HepG2 (cell line): ENCODE data around the gene RAB1B. TPM values are rescaled to one million over a fixed set of nuclear protein-coding genes. Genes with fewer than 3 reads are reported as not detected.
A peak's percentile ranks its signal among the peaks of the same experiment; 100 is the strongest.

ENCODE experiments used
- HES4 ChIP-seq: sonication (generic); formaldehyde crosslinking; IDR thresholded peaks from 2 replicates; pipeline ENCODE4 v1.9.0; 2021; ENCODE audit warnings: mild to moderate bottlenecking, missing genetic modification reagents, borderline replicate concordance
- HOXA9 ChIP-seq: sonication (generic); formaldehyde crosslinking; IDR thresholded peaks from 2 replicates; pipeline ENCODE4 v1.8.1; 2022; ENCODE audit warnings: missing genetic modification reagents, mild to moderate bottlenecking, moderate library complexity, borderline replicate concordance
- IKZF4 ChIP-seq: sonication (generic); formaldehyde crosslinking; IDR thresholded peaks from 2 replicates; pipeline ENCODE4 v1.5.1; 2020; ENCODE audit warnings: borderline replicate concordance, mild to moderate bottlenecking, low read depth, missing genetic modification reagents; ENCODE audit errors: not compliant biosample characterization
- SMYD3 ChIP-seq: sonication (generic); formaldehyde crosslinking; IDR thresholded peaks from 2 replicates; pipeline ENCODE4 v1.8.1; 2023; ENCODE audit warnings: mild to moderate bottlenecking, missing genetic modification reagents
- ZFAT ChIP-seq: sonication (generic); formaldehyde crosslinking; conservative IDR thresholded peaks from 2 replicates; pipeline ENCODE4 v1.8.1; 2023; ENCODE audit warnings: missing genetic modification reagents, inconsistent platforms
- ZNF282 ChIP-seq: fragments of 450-650 bp; IDR thresholded peaks from 2 replicates; pipeline ENCODE4 v1.6.1; 2018; ENCODE audit not compliant: partially characterized antibody
- polyA plus RNA-seq, 8 experiments: library from polyadenylated mRNA; depleted of rRNA in 3 of 8; stranded (reverse) in 7 of 8; unstranded in 1 of 8; fragments of >200 nt; fragmentation: Illumina TruSeq in 4 of 8; extraction: Trizol in 4 of 8; gene quantifications; 2 replicates each; pipeline versions ENCODE4 v1.2.1 to v1.2.3, GENCODE V29; 2011 to 2016; ENCODE audit warnings: low read depth in 4 of 8, missing spikeins in 1 of 8, mixed read lengths in 1 of 8; ENCODE audit not compliant: insufficient read depth in 1 of 8
- total RNA-seq, 5 experiments: library from RNA; depleted of rRNA; stranded (reverse); fragments of >200 nt; fragmentation: Illumina TruSeq; extraction: Trizol; gene quantifications; 2 replicates each; pipeline ENCODE4 v1.2.3, GENCODE V29; 2016; ENCODE audit warnings: low read depth in 1 of 5
- TF ChIP-seq, protein P1 (sequence below): sonication (generic); formaldehyde crosslinking; IDR thresholded peaks from 2 replicates; pipeline ENCODE4 v1.5.0; 2020; ENCODE audit warnings: mild to moderate bottlenecking, missing genetic modification reagents, borderline replicate concordance
- TF ChIP-seq, protein P2 (sequence below): sonication (generic); formaldehyde crosslinking; IDR thresholded peaks from 2 replicates; pipeline ENCODE4 v1.5.0; 2020; ENCODE audit warnings: mild to moderate bottlenecking, missing genetic modification reagents
- TF ChIP-seq, protein P3 (sequence below): IDR thresholded peaks from 2 replicates; pipeline ENCODE4 v1.6.1; 2016
- TF ChIP-seq, protein P4 (sequence below): sonication (generic); formaldehyde crosslinking; IDR thresholded peaks from 2 replicates; pipeline ENCODE4 v1.4.0; 2020; ENCODE audit warnings: missing genetic modification reagents
- TF ChIP-seq, protein P5 (sequence below): sonication (generic); formaldehyde crosslinking; IDR thresholded peaks from 2 replicates; pipeline ENCODE4 v1.9.0; 2021; ENCODE audit warnings: missing genetic modification reagents, mild to moderate bottlenecking, borderline replicate concordance

Gene RAB1B
- total and polyA plus RNA-seq, 2 of the 13 experiments (the other 11 are each of a cell fraction or from before 2014, with no cell fraction given) = 77.9 to 87.9 TPM

DNA sequence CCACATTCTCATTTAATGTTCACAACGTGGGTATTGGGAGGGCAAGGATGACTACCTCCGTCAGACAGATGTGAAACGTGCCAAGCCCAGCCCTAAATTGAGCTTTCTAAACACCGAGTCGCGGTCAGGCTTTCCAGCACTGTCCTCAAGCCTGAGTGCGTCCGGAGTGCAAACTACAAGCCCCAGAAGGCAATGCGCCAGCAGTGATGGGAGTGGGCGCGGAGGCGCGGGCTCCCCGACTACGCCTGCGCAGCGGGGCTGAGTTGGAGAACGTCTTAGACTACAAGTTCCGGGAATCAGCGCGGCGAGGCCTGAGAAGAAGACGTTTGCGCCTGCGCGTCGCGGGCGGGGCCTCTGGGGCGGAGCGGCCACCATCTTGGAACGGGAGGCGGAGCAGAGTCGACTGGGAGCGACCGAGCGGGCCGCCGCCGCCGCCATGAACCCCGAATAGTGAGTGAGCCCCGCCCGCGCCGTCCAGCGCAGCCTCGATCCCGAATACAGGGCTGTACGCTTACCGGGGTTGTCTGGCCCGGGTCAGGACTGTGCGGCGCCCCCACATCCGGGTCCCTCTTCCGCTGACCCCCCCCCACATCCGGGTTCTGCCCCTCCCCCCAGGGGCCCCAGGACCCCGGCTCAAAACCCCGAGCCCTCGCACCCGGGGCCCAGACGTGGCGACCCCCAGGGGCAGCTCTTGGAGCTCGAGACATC lies at the start of gene RAB1B (continued):
- TF ChIP-seq, protein P1, sequence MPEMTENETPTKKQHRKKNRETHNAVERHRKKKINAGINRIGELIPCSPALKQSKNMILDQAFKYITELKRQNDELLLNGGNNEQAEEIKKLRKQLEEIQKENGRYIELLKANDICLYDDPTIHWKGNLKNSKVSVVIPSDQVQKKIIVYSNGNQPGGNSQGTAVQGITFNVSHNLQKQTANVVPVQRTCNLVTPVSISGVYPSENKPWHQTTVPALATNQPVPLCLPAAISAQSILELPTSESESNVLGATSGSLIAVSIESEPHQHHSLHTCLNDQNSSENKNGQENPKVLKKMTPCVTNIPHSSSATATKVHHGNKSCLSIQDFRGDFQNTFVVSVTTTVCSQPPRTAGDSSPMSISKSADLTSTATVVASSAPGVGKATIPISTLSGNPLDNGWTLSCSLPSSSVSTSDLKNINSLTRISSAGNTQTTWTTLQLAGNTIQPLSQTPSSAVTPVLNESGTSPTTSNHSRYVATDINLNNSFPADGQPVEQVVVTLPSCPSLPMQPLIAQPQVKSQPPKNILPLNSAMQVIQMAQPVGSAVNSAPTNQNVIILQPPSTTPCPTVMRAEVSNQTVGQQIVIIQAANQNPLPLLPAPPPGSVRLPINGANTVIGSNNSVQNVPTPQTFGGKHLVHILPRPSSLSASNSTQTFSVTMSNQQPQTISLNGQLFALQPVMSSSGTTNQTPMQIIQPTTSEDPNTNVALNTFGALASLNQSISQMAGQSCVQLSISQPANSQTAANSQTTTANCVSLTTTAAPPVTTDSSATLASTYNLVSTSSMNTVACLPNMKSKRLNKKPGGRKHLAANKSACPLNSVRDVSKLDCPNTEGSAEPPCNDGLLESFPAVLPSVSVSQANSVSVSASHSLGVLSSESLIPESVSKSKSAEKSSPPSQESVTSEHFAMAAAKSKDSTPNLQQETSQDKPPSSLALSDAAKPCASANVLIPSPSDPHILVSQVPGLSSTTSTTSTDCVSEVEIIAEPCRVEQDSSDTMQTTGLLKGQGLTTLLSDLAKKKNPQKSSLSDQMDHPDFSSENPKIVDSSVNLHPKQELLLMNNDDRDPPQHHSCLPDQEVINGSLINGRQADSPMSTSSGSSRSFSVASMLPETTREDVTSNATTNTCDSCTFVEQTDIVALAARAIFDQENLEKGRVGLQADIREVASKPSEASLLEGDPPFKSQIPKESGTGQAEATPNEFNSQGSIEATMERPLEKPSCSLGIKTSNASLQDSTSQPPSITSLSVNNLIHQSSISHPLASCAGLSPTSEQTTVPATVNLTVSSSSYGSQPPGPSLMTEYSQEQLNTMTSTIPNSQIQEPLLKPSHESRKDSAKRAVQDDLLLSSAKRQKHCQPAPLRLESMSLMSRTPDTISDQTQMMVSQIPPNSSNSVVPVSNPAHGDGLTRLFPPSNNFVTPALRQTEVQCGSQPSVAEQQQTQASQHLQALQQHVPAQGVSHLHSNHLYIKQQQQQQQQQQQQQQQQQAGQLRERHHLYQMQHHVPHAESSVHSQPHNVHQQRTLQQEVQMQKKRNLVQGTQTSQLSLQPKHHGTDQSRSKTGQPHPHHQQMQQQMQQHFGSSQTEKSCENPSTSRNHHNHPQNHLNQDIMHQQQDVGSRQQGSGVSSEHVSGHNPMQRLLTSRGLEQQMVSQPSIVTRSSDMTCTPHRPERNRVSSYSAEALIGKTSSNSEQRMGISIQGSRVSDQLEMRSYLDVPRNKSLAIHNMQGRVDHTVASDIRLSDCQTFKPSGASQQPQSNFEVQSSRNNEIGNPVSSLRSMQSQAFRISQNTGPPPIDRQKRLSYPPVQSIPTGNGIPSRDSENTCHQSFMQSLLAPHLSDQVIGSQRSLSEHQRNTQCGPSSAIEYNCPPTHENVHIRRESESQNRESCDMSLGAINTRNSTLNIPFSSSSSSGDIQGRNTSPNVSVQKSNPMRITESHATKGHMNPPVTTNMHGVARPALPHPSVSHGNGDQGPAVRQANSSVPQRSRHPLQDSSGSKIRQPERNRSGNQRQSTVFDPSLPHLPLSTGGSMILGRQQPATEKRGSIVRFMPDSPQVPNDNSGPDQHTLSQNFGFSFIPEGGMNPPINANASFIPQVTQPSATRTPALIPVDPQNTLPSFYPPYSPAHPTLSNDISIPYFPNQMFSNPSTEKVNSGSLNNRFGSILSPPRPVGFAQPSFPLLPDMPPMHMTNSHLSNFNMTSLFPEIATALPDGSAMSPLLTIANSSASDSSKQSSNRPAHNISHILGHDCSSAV (CRISPR knock-in tag) = no peak
- peak; percentile 40 for TF ChIP-seq IKZF4 (CRISPR knock-in tag)
- TF ChIP-seq, protein P2, sequence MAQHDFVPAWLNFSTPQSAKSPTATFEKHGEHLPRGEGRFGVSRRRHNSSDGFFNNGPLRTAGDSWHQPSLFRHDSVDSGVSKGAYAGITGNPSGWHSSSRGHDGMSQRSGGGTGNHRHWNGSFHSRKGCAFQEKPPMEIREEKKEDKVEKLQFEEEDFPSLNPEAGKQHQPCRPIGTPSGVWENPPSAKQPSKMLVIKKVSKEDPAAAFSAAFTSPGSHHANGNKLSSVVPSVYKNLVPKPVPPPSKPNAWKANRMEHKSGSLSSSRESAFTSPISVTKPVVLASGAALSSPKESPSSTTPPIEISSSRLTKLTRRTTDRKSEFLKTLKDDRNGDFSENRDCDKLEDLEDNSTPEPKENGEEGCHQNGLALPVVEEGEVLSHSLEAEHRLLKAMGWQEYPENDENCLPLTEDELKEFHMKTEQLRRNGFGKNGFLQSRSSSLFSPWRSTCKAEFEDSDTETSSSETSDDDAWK (CRISPR knock-in tag) = no peak
- TF ChIP-seq HOXA9 (CRISPR knock-in tag) = no peak
- TF ChIP-seq, protein P3, sequence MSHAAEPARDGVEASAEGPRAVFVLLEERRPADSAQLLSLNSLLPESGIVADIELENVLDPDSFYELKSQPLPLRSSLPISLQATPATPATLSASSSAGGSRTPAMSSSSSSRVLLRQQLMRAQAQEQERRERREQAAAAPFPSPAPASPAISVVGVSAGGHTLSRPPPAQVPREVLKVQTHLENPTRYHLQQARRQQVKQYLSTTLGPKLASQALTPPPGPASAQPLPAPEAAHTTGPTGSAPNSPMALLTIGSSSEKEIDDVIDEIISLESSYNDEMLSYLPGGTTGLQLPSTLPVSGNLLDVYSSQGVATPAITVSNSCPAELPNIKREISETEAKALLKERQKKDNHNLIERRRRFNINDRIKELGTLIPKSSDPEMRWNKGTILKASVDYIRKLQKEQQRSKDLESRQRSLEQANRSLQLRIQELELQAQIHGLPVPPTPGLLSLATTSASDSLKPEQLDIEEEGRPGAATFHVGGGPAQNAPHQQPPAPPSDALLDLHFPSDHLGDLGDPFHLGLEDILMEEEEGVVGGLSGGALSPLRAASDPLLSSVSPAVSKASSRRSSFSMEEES = peak; percentile 21; the same call in 1 of the 2 replicates
- TF ChIP-seq SMYD3 (CRISPR knock-in tag) = no peak
- no peak for TF ChIP-seq ZFAT (CRISPR knock-in tag)
- TF ChIP-seq HES4 (CRISPR knock-in tag) = 0 out of 2 replicates have a peak, but pooled peaks have one; percentile 11
- TF ChIP-seq, protein P4, sequence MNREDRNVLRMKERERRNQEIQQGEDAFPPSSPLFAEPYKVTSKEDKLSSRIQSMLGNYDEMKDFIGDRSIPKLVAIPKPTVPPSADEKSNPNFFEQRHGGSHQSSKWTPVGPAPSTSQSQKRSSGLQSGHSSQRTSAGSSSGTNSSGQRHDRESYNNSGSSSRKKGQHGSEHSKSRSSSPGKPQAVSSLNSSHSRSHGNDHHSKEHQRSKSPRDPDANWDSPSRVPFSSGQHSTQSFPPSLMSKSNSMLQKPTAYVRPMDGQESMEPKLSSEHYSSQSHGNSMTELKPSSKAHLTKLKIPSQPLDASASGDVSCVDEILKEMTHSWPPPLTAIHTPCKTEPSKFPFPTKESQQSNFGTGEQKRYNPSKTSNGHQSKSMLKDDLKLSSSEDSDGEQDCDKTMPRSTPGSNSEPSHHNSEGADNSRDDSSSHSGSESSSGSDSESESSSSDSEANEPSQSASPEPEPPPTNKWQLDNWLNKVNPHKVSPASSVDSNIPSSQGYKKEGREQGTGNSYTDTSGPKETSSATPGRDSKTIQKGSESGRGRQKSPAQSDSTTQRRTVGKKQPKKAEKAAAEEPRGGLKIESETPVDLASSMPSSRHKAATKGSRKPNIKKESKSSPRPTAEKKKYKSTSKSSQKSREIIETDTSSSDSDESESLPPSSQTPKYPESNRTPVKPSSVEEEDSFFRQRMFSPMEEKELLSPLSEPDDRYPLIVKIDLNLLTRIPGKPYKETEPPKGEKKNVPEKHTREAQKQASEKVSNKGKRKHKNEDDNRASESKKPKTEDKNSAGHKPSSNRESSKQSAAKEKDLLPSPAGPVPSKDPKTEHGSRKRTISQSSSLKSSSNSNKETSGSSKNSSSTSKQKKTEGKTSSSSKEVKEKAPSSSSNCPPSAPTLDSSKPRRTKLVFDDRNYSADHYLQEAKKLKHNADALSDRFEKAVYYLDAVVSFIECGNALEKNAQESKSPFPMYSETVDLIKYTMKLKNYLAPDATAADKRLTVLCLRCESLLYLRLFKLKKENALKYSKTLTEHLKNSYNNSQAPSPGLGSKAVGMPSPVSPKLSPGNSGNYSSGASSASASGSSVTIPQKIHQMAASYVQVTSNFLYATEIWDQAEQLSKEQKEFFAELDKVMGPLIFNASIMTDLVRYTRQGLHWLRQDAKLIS (CRISPR knock-in tag) = no peak
- TF ChIP-seq, protein P5, sequence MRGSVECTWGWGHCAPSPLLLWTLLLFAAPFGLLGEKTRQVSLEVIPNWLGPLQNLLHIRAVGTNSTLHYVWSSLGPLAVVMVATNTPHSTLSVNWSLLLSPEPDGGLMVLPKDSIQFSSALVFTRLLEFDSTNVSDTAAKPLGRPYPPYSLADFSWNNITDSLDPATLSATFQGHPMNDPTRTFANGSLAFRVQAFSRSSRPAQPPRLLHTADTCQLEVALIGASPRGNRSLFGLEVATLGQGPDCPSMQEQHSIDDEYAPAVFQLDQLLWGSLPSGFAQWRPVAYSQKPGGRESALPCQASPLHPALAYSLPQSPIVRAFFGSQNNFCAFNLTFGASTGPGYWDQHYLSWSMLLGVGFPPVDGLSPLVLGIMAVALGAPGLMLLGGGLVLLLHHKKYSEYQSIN (CRISPR knock-in tag) = no peak
- TF ChIP-seq ZNF282 = no peak
